Neural progenitor cell (in vitro differentiated cells): ENCODE measurements around the gene ARL15. TPM values are rescaled to one million over a fixed set of nuclear protein-coding genes. Genes with fewer than 3 reads are reported as not detected.

Experiments used
- DNase-seq: peaks from one replicate; pipeline ENCODE4 v3.0.0-alpha.2; 2016; ENCODE audit warnings: low spot score
- H2AFZ ChIP-seq: fragments of 200-600 bp; sonication (generic); replicated peaks from 2 replicates; pipeline ENCODE4 v1.6.1; 2016; ENCODE audit warnings: antibody characterized with exemption
- H3F3A ChIP-seq: fragments of 200-600 bp; sonication (generic); 2 replicates; pipeline ENCODE4 v1.6.1; 2016; ENCODE audit warnings: antibody characterized with exemption, low read depth
- H3K27ac ChIP-seq: fragments of 200-600 bp; sonication (generic); 2 replicates; pipeline ENCODE4 v1.5.1; 2016; ENCODE audit warnings: mild to moderate bottlenecking
- H3K27me3 ChIP-seq: fragments of 200-600 bp; sonication (generic); 2 replicates; pipeline ENCODE4 v1.6.1; 2016; ENCODE audit warnings: mild to moderate bottlenecking, moderate library complexity
- H3K36me3 ChIP-seq: fragments of 200-600 bp; sonication (generic); 2 replicates; pipeline ENCODE4 v1.5.1; 2016
- H3K4me1 ChIP-seq: fragments of 200-600 bp; sonication (generic); 2 replicates; pipeline ENCODE4 v1.6.1; 2016; ENCODE audit warnings: mixed run types
- H3K4me2 ChIP-seq: fragments of 200-600 bp; sonication (generic); 2 replicates; pipeline ENCODE4 v1.6.1; 2016
- H3K4me3 ChIP-seq: fragments of 200-600 bp; sonication (generic); 2 replicates; pipeline ENCODE4 v1.5.1; 2016
- H3K79me2 ChIP-seq: fragments of 200-600 bp; sonication (generic); 2 replicates; pipeline ENCODE4 v1.6.1; 2016; ENCODE audit warnings: low read depth
- H3K9ac ChIP-seq: fragments of 200-600 bp; sonication (generic); 2 replicates; pipeline ENCODE4 v1.6.1; 2016
- H3K9me3 ChIP-seq: fragments of 200-600 bp; sonication (generic); 2 replicates; pipeline ENCODE4 v1.5.1; 2016; ENCODE audit warnings: low read depth
- H4K20me1 ChIP-seq: fragments of 200-600 bp; sonication (generic); 2 replicates; pipeline ENCODE4 v1.6.1; 2016; ENCODE audit warnings: low read depth
- H3K27ac Mint-ChIP-seq: 3 replicates; pipeline ENCODE4 v1.8.0; 2021; ENCODE audit warnings: mixed read lengths
- H3K27me3 Mint-ChIP-seq: 2 replicates; pipeline ENCODE4 v1.8.0; 2022; ENCODE audit warnings: low read depth, mild to moderate bottlenecking, inconsistent platforms, moderate library complexity, mixed read lengths; ENCODE audit not compliant: insufficient read depth
- H3K36me3 Mint-ChIP-seq: 3 replicates; pipeline ENCODE4 v1.8.0; 2021; ENCODE audit warnings: mixed read lengths
- H3K4me1 Mint-ChIP-seq: 3 replicates; pipeline ENCODE4 v1.8.0; 2021; ENCODE audit warnings: mixed read lengths
- H3K4me3 Mint-ChIP-seq: 3 replicates; pipeline ENCODE4 v1.8.0; 2021; ENCODE audit warnings: mild to moderate bottlenecking, moderate library complexity, mixed read lengths
- H3K9me3 Mint-ChIP-seq: 3 replicates; pipeline ENCODE4 v1.8.0; 2020; ENCODE audit warnings: mixed read lengths
- CTCF ChIP-seq: fragments of 200-600 bp; sonication (generic); IDR thresholded peaks from 2 replicates; pipeline ENCODE4 v1.5.1; 2017; ENCODE audit warnings: antibody characterized with exemption, mild to moderate bottlenecking
- EZH2 ChIP-seq: fragments of 200-600 bp; sonication (generic); IDR thresholded peaks from 2 replicates; pipeline ENCODE4 v1.6.1; 2017; ENCODE audit warnings: antibody characterized with exemption, mild to moderate bottlenecking, moderate library complexity
- EZH2phosphoT487 ChIP-seq: fragments of 200-600 bp; sonication (generic); IDR thresholded peaks from 2 replicates; pipeline ENCODE4 v1.6.1; 2017; ENCODE audit warnings: antibody characterized with exemption
- total RNA-seq: library from RNA; depleted of rRNA; stranded (reverse); fragments of >200 nt; gene quantifications from 2 replicates; pipeline ENCODE4 v1.2.3, GENCODE V29; 2015; ENCODE audit warnings: low replicate concordance

The ARL15 gene
- total RNA-seq, 1 donor from 2014 or later = 39.1 TPM

- no peak overlapping the region for H2AFZ ChIP-seq
- Mint-ChIP-seq H3K27ac (no peak overlapping the region), H3K27me3 (peaks cover 2% of the 10 kb centered on the region), H3K4me1 (peaks cover 3% of the 10 kb centered on the region), H3K9me3 (no peaks in the 10 kb centered on the region), H3K36me3 (no peaks in the 10 kb centered on the region), H3K4me3 (no peak overlapping the region)
- no peaks in the 10 kb centered on the region for H3K27me3 ChIP-seq
- H3K4me1 ChIP-seq = peaks cover 1% of the 10 kb centered on the region
- no peak overlapping the region for H3K9ac ChIP-seq
- no peak overlapping the region for H3K4me3 ChIP-seq
- no peak for DNase-seq
- H3K27ac ChIP-seq = no peak overlapping the region
- H3K4me2 ChIP-seq = no peak overlapping the region
- no peaks in the 10 kb centered on the region for H3F3A ChIP-seq
- H3K36me3 ChIP-seq = no peaks in the 10 kb centered on the region
- H4K20me1 ChIP-seq = no peaks in the 10 kb centered on the region
- TF ChIP-seq CTCF = no peak
- TF ChIP-seq EZH2 = no peak
- no peak for TF ChIP-seq EZH2phosphoT487
- no peaks in the 10 kb centered on the region for H3K79me2 ChIP-seq
- H3K9me3 ChIP-seq = no peaks in the 10 kb centered on the region
Measured at GRCh38 chr5:54088081-54088480, 222.3 kb downstream of the ARL15 start.

GRCh38 chr5:54087436-54087835 lies 222.9 kb downstream of the ARL15 start:
- Histone ChIP-seq H3K36me3 (no peaks in the 10 kb centered on the region), H3F3A (no peaks in the 10 kb centered on the region), H3K4me3 (no peak overlapping the region), H2AFZ (no peak overlapping the region), H3K27ac (no peak overlapping the region), H3K79me2 (no peaks in the 10 kb centered on the region), H3K9ac (no peak overlapping the region), H3K4me2 (no peak overlapping the region), H3K9me3 (no peaks in the 10 kb centered on the region), H3K4me1 (no peaks in the 10 kb centered on the region), H3K27me3 (no peaks in the 10 kb centered on the region), H4K20me1 (no peaks in the 10 kb centered on the region)
- Mint-ChIP-seq H3K27me3 (peaks cover 2% of the 10 kb centered on the region), H3K36me3 (no peaks in the 10 kb centered on the region), H3K4me1 (no peaks in the 10 kb centered on the region), H3K27ac (no peak overlapping the region), H3K9me3 (no peaks in the 10 kb centered on the region), H3K4me3 (no peak overlapping the region)
- DNase-seq = no peak
- TF ChIP-seq EZH2phosphoT487 (no peak), CTCF (no peak), EZH2 (no peak)

- DNase-seq = no peak
- Mint-ChIP-seq H3K36me3 (peaks cover 3% of the 10 kb centered on the region), H3K9me3 (no peaks in the 10 kb centered on the region), H3K4me3 (no peak overlapping the region), H3K27ac (no peak overlapping the region), H3K27me3 (peaks cover 2% of the 10 kb centered on the region), H3K4me1 (no peaks in the 10 kb centered on the region)
- no peaks in the 10 kb centered on the region for H3K9me3 ChIP-seq
- H3K4me1 ChIP-seq = no peaks in the 10 kb centered on the region
- H3K9ac ChIP-seq = no peak overlapping the region
- no peak overlapping the region for H3K4me3 ChIP-seq
- no peaks in the 10 kb centered on the region for H4K20me1 ChIP-seq
- no peak overlapping the region for H3K27ac ChIP-seq
- H3F3A ChIP-seq = no peaks in the 10 kb centered on the region
- no peak overlapping the region for H3K4me2 ChIP-seq
- TF ChIP-seq CTCF (no peak), EZH2 (no peak)
- no peak overlapping the region for H2AFZ ChIP-seq
- H3K36me3 ChIP-seq = no peaks in the 10 kb centered on the region
- H3K27me3 ChIP-seq = no peaks in the 10 kb centered on the region
- no peaks in the 10 kb centered on the region for H3K79me2 ChIP-seq
Measured at GRCh38 chr5:54086191-54086590, 224.2 kb downstream of the ARL15 start.

GRCh38 chr5:54084696-54085095 lies 225.7 kb downstream of the ARL15 start:
- H3K9me3 Mint-ChIP-seq = no peaks in the 10 kb centered on the region
- H3F3A ChIP-seq = no peaks in the 10 kb centered on the region
- H3K79me2 ChIP-seq = no peaks in the 10 kb centered on the region
- H3K36me3 Mint-ChIP-seq = peaks cover 3% of the 10 kb centered on the region
- H3K4me3 Mint-ChIP-seq = no peak overlapping the region
- no peaks in the 10 kb centered on the region for H3K27me3 ChIP-seq
- no peak overlapping the region for H3K9ac ChIP-seq
- no peak overlapping the region for H3K4me3 ChIP-seq
- no peak for TF ChIP-seq CTCF
- TF ChIP-seq EZH2phosphoT487 = no peak
- no peak for TF ChIP-seq EZH2
- peaks cover 2% of the 10 kb centered on the region for H3K27me3 Mint-ChIP-seq
- H3K27ac ChIP-seq = no peak overlapping the region
- no peaks in the 10 kb centered on the region for H3K4me1 Mint-ChIP-seq
- H3K27ac Mint-ChIP-seq = peak overlapping the region; percentile 34
- H3K36me3 ChIP-seq = no peaks in the 10 kb centered on the region
- no peak overlapping the region for H3K4me2 ChIP-seq
- no peak overlapping the region for H2AFZ ChIP-seq
- no peaks in the 10 kb centered on the region for H4K20me1 ChIP-seq
- no peaks in the 10 kb centered on the region for H3K9me3 ChIP-seq
- DNase-seq = no peak
- no peaks in the 10 kb centered on the region for H3K4me1 ChIP-seq
